NCI-H2196 (cell line): ENCODE results near the gene RNPEP.
"Not testable (repeated sequence)": the region's sequence is repeated elsewhere in the genome, so short reads cannot be mapped to it uniquely, and the experiment has no call there.

Source experiments
- DNase-seq: peaks from one replicate; lab custom pipeline; 2025; ENCODE audit not compliant: unreplicated experiment; lab: John Stamatoyannopoulos, UW

The RNPEP gene

DNA sequence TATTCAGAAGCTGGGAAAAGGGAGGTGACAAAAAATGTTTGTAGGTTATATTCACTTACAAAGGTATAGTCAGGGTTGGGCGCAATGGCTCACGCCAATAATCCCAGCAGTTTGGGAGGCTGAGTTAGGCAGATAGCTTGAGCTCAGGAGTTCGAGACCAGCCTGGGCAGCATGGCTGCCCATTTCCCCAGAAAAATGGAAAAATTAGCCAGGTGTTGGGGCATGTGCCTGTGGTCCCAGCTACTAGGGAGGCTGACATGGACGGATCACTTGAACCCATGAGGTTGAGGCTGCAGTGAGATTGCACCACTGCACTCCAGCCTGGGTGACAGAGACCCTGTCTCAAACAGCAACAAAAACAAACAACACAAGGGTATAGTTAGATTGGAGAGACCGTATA is 24.1 kb upstream of the RNPEP start:
- no peak for DNase-seq

DNA sequence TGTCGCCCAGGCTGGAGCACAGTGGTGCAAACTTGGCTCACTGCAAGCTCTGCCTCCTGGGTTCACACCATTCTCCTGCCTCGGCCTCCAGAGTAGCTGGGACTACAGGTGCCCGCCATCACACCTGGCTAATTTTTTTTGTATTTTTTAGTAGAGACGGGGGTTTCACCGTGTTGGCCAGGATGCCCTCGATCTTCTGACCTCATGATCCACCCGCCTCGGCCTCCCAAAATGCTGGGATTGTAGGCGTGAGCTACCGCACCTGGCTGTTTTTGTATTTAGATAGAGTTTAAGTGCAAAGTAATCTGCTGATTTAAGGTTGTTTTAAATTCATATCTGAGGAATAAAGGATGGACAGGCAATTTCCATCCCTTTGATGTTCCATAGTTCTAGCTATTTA is 20.1 kb upstream of the RNPEP start:
- DNase-seq = not testable (repeated sequence)

DNA sequence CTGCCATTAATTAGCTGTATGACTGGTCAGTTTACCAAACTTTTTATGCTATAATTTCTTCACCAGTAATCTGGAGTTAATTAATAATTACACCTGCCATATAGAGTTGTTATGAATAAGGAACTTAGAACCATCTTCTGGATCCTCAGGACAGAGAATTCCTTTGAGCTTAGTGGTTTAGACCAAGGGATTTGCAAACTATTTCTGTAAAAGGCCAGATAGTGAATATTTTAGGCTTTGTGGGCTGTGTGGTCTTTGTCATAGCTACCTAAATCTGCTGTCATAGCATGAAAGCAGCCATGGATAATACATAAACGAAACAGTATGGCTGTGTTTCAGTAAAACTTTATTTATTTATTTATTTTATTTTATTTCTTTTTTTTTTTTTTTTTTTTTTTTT is 18.2 kb upstream of the RNPEP start:
- no peak for DNase-seq

DNA sequence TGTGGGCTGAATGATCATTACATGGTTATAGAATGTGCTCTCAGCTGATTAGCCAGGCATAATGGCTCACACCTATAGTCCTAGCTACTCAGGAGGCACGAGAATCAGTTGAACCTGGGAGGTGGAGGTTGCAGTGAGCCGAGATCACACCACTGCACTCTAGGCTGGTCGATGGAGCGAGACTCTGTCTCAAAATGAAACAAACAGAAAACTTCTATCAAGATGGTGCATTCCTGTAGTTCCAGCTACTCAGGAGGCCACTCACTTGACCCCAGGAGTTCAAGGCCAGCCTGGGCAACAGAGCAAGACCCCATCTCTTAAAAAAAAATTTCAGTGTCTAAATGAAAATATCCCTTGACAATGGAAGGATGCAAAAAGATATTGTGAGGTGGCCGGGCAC is 16.3 kb upstream of the RNPEP start:
- no peak for DNase-seq

DNA sequence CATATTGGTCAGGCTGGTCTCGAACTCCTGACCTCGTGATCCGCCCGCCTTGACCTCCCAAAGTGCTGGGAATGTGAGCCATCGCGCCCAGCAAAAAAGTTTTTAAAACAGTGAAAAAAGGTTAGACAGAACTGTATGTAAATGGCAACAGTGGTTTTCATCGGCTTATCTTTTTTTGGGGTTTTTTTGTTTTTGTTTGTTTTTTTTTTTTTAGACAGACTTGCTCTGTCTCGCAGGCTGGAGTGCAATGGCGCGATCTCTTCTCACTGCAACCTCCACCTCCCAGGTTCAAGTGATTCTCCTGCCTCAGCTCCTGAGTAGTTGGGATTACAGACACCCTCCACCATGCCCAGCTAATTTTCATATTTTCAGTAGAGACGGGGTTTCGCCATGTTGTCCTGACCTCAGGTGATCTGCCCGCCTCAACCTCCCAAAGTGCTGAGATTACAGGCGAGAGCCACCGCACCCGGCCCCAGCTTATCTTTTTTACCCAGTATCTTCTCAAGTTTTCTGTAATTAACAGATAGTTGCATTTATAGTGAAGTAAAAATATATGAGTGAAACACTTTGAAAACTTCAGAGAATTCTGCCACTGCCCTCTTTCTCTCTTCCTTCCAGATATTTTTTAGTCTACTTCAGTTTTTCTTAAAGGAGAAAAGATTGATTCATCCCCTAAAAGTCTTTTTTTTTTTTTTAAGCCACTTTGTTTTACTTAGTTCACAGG is 14.1 kb upstream of the RNPEP start:
- DNase-seq = no peak

DNA sequence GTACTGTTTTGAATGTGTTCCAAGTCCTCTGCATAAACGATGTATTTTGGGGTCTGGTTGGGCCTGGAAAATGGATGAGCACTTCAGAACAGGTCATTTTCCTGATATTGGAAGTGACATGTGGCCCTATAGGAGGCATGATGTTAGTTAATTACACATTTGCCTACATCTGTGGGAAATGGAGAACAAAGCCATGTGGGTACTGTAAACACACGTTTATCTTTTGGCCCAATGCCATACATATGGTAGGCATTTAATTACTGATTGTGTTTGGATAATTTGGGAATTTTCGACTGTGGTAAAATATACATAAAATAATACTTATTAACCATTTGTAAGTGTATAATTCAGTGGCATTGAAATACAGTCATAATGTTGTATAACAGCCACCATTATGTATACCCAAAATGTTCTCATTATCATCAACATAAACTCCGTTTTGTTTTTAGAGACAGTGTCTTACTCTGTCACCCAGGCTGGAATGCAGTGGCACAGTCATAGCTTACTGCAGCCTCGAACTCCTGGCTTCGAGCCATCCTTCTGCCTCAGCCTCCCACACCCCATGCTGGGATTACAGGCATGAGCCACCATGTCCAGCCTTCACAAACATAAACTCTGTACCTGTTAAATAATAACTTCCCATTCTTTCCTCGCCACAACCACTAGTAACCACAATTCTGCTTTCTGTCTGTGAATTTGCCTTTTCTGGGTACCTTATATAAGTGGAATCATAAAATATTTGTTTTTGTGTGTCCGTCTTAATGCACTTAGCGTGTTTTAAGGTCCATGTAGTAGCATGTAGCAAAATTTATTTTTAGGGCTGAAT is 11.9 kb upstream of the RNPEP start:
- DNase-seq = no peak

DNA sequence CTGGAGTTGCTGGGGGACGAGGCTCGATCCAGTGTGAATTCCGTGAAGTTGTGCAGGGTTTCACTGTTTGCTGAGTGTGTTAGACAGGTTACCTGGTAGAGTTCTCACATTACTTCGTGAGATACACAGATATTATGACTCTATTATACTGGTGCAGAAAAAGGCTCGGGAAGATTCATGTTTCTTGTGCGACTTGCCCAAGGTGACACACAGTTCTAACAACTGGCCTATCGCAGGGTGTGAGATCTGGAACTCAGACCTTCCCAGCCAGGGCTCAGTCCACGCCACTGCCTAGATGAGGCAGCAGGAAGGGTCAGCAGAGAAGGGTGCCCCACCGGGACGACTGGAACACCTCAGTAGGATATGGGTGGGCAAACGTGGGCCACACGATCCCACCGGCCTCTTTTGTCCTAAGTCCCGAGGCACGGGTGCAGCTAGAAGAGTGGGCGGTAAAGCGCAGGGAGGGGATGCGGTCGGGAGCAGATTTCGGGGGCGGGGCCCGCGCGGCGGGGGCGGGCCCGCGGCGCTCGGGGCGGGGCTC is 296 bp upstream of the RNPEP start:
- peak; percentile 66 for DNase-seq

DNA sequence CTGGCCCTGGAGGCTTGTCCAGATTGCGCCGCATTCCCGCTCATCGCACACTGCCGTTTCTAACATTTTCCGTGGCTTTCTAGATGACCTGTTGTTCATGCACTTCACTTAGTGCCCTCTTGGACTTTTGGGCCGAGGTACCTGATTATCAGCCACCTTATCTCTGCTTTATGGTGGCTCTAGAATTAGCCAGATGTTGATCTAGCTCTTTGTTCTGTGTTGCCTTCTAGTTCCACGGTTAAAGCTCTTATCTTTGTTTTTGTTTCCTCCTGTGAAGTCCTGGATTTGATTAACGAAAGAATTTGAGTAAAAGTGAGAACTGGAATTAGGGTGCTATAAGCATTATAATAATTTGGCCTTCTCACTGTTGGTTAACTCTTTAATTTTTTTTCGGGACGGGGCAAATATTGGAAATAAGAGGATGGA is 945 bp downstream of the RNPEP start:
- DNase-seq = no peak

DNA sequence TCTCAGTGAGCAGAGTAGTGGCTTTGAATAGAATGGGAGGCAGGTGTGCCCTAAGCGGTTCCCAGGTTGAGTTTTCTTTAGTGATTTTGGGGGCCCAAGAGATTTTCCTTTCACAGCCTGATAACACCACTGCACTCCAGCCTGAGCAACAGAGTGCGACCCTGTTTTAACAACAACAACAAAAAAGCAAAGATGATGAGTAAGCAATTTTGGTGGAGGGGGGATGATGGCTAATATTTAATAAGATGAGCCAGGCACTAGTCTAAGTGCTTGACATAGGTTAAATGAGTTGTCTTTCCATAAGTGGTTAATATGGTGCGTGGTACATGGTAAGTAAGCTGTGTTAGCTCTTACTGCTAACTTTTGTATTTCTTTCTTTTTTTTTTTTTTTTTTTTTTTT is 2.0 kb downstream of the RNPEP start:
- DNase-seq = no peak

DNA sequence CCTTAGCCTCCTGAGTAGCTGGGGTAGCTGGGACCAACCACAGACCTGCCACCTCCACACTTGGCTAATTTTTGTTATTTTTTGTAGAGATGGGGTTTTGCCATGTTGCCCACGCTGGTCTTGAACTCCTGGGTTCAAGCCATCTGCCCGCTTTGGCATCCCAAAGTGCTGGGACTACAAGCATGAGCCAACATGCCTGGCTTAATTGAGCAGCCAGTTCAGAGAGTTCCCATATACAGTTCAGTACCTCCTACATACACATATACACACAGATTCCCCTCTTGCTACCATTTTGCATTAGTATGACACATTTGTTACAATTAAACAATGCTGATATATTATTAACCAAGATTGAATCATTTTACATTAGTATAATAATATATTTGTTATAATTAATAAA is 2.9 kb downstream of the RNPEP start:
- DNase-seq = no peak

DNA sequence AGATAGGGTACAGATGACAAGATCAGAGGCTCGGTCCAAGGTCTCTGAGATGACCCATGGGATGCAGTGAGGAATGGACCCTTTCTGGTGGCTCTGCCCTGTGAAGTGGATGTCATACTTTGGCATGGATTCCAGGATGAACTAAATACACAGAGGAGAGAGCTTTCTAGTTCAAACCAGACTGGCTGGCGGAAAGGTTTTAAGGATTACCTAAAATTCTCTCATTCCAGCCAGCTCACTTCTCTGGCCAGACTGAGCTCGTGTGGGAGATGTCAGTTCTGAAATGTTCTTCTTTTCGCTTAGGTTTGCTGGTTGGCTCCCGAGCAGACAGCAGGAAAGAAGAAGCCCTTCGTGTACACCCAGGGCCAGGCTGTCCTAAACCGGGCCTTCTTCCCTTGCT is 6.2 kb downstream of the RNPEP start:
- no peak for DNase-seq

DNA sequence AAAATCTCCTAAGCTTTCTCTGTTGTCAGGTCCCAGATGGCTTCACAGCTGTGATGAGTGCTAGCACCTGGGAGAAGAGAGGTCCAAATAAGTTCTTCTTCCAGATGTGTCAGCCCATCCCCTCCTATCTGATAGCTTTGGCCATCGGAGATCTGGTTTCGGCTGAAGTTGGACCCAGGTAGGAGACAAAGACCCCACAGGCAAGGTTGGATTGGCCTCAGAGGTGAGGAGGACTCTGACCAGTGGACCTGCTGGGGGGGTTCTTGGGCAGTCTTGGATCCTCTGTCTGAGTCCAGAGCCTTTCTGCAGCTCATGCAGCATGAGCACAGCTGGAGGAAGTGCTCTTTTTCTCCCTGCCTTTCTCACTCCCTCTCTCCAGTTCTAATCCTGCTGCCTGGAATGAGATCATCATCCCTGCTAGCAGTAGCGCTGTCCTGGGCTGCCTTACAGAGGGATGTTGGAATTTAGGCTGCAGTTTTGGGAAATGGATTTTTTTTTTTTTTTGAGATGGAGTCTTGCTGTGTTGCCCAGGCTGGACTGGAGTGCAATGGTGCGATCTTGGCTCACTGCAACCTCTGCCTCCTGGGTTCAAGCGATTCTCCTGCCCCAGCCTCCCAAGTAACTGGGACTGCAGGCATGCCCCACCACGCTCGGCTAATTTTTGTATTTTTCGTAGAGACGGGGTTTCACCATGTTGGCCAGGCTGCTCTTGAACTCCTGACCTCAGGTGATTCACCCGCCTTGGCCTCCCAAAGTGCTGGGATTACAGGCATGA is 7.1 kb downstream of the RNPEP start:
- DNase-seq = no peak

DNA sequence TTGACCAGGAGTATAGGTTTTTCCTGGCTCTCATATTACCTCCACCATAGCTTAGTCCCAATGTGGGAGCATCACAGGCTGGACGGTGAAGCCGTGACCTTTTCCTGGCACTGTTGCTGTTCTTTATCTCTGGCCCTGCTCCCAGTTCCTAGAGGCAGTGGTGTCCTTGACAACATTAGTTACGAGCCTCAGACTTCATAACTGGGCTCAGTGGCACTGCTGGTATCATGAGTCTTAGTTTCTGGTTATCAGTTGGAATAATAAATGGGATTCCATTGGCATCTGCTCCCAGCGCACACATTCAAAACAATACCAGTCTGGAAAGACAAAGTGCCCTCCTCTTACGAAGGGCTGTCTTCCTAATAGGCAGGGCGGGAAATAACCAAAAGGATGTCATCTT is 8.0 kb downstream of the RNPEP start:
- DNase-seq = no peak

DNA sequence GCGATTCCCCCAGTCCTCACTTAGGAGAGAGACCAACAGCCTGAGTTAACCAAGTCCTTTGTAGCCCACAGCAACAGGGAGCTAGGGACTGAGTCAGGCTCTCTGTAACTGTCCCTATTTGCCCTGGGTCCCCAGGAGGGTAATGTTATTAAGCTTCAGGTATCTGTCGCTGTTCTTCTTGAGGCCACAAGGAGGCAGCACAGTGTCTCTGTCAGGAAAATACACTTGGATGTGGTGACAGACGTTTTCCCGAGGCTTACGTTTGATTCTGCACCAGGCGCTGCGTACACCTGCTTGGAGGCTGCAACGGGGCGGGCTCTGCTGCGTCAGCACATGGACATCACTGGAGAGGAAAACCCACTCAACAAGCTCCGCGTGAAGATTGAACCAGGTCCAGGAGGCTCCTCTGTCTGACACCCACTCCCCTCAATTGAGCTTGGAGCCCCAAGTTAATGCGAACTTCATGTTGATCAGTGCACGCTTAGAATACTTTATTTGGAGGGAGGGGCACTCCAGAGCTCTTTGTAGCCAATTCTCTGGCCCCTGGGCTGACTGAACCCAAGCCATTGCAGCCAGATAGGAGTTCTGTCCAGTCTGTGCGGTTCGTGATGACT is 17.3 kb downstream of the RNPEP start:
- peak; percentile 80 for DNase-seq

DNA sequence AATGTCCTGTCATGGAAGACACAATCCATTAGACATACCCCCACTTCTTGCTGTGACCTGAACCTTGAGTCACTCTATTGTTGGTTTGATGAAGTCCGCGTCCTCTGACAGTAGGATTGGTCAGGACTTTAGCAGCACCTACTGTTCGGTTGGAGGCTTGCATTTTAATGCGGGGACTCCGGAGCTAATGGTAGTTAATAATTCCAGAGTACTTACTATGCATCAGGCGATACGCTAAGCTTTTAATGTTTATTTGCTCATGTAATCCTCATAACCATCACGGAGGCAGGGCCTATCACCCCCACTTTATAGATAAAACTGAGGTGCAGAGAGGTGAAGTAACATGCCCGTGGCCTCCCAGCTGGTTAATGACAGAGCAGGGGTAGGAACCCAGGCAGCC is 20.1 kb downstream of the RNPEP start:
- DNase-seq = no peak

DNA sequence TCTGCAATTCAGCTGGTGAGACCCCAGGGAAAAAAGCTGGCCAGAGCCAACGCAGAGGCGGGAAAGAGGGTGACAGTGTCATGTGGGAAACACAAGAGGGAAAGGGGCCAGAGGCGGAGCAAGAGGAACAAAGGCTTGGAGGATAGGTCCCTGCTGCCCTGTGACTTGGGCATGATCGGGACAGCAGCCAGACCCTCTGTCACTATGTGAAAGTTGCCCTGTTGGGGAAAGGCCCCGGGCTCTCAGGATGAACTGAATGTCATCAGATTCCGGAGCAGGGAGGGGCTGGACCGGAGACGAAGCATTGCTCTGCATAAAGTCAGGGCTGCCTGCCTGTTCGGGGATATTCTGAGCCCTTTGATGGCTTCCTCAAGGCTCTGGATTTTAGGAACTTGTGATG is 22.3 kb downstream of the RNPEP start:
- DNase-seq = no peak

DNA sequence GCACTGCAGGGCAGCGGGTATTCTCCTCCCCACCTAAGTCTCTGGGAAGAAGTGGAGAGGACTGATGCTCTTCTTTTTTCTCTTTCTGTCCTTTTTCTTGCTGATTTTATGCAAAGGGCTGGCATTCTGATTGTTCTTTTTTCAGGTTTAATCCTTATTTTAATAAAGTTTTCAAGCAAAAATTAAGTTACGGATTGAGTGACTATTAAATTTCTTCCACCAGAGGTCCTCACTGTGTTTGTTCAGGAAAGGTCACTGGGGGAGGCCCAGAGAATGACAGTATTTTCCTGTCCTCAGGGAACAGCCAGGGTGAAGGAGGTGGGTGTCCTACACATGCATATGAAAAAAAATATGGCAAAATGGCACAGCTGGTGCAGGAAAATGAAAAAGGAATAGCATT is 23.5 kb downstream of the RNPEP start:
- peak; percentile 14 for DNase-seq

DNA sequence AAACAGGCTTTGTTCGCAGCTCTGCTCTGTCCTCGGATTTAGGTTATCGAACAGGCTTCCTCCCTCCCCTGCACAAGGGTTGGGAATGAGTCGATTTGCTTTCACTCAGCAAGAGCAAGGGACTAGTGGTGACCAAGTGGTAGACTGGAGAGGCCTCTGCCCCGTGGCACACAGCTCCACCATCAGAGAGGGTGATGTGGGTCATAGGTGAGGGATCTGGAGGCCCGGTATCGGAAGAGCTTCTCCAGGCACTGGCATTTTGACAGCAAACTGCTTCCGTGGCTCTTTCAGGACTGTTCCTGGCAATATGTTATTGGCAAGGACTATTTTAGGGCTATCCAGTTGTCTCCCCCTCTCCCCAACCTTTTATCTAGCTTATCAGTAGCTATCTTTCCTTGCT is 24.9 kb downstream of the RNPEP start:
- DNase-seq = no peak

DNA sequence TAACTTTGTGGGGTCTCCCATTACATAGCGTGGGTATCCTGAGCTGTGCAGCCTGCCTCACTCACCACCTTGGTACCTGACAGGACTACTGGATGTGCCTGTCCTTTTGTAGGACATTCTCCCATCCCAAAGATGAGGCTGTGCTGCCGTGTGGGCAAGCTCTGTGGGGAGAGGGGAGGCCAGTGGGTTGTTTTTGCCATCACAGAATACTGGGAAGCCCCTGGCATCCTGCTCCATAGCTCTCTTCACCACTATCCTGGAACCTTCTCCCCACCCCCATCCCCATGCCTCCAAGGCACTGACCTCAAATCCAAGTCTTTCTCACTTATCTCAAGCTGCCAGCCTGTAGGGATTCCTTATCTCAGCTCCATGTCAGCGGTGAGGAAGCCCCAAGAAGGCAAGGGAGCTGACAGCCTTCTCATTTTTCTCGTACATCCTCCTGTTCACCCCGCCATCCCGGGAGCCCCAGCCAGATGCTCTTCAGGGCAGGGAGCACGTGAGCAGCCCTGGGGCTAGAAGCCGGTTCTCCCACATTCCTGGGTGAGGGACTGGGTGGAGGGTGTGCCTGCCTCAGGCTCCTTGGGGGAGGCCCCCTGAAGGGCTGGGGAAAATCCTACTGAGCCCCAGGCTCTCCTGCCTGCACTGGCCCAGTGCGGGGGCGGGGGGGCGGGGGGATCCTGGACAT is 25.5 kb downstream of the RNPEP start:
- DNase-seq = peak; percentile 57

DNA sequence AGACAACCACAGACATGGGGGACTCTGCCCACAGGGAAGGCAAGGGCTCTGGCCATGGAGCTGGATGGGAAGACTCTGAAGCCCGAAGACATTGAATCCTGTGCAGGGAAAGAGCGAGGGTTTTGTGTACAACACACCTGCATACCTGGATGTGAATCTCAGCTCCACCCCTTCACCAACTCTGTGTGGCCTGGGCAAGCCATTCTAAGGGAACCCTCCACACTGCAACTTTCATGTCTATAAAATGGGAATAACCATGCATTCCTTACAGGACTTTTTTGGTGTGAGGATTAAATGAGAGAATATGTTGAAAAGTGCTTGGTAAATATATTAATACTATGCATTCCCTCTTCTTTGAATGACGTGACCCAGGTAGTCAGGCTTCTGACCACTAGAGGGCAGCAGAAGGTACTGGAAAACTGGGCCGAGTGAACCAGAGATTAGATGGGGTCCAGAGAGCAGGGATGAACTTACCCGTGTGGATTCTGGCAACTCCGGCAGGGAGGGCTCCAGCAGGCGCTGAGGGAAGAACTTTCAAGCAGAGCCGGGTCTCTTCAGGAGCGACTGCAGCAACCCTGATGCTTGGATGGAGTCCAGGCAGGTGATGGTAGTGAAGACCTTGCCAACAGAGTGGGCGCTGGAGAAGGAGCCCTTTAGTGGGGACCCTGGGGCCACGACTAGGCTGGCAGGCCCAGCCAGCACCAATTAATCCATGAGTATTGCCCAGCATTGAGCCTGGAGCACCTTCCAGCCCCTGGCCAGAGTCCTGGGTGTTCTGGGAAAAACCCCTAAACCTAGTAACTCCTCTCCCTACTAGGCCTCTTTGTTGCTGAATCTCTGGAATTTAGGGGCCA is 27.1 kb downstream of the RNPEP start:
- DNase-seq = peak; percentile 92
